AG10803 (cell line): ENCODE measurements around the gene PSMB10.
"Not testable (repeated sequence)": the region's sequence is repeated elsewhere in the genome, so short reads cannot be mapped to it uniquely, and the experiment has no call there.

Source experiments
- DNase-seq: peaks from one replicate; pipeline ENCODE4 v3.0.0; 2010; ENCODE audit warnings: low read depth
- H3K4me3 ChIP-seq: 2 replicates; pipeline ENCODE4 v1.5.1; 2011; ENCODE audit warnings: mild to moderate bottlenecking, low read length, control low read depth
- CTCF ChIP-seq: conservative IDR thresholded peaks from 2 replicates; pipeline ENCODE4 v1.5.1; 2011; ENCODE audit warnings: mild to moderate bottlenecking, low read length, control low read depth, inconsistent platforms

PSMB10 gene

GRCh38 chr16:67975321-67976105 is 38.9 kb upstream of the PSMB10 start:
- no peak for DNase-seq
- no peak overlapping the region for H3K4me3 ChIP-seq
- TF ChIP-seq CTCF: no peak

GRCh38 chr16:67972285-67972684 is 35.6 kb upstream of the PSMB10 start:
- not testable (repeated sequence) for H3K4me3 ChIP-seq, DNase-seq

- no peak for TF ChIP-seq CTCF
- no peak for DNase-seq
- H3K4me3 ChIP-seq: no peak overlapping the region
Observed at GRCh38 chr16:67971111-67971510, 34.5 kb upstream of the PSMB10 start.

GRCh38 chr16:67969254-67970039 is 32.8 kb upstream of the PSMB10 start:
- TF ChIP-seq CTCF: no peak
- H3K4me3 ChIP-seq: peak overlapping the region; percentile 72
- no peak for DNase-seq

- peak; percentile 76 for DNase-seq
- no peak for TF ChIP-seq CTCF
- peak within 1 kb of the TSS; percentile 99 for H3K4me3 ChIP-seq
Observed at GRCh38 chr16:67968400-67969253, 32.0 kb upstream of the PSMB10 start, which contains the start of gene SLC12A4. Gene SLC12A4 (minus strand): TSS chr16:67968637. CDS start chr16:67968553, 84 bp downstream.

GRCh38 chr16:67967958-67968399 is 31.3 kb upstream of the PSMB10 start:
- H3K4me3 ChIP-seq: peak overlapping the region; percentile 99
- DNase-seq: peak; percentile 42
- no peak for TF ChIP-seq CTCF

GRCh38 chr16:67967183-67967957 is 30.7 kb upstream of the PSMB10 start:
- H3K4me3 ChIP-seq: peak overlapping the region; percentile 99
- TF ChIP-seq CTCF: no peak
- DNase-seq: peak; percentile 34
